ENCODE measurements around the gene ADCY5.
A peak's percentile ranks its signal among the peaks of the same experiment; 100 is the strongest.
"Not testable (repeated sequence)": the region's sequence is repeated elsewhere in the genome, so short reads cannot be mapped to it uniquely, and the experiment has no call there.

The ADCY5 gene

DNA sequence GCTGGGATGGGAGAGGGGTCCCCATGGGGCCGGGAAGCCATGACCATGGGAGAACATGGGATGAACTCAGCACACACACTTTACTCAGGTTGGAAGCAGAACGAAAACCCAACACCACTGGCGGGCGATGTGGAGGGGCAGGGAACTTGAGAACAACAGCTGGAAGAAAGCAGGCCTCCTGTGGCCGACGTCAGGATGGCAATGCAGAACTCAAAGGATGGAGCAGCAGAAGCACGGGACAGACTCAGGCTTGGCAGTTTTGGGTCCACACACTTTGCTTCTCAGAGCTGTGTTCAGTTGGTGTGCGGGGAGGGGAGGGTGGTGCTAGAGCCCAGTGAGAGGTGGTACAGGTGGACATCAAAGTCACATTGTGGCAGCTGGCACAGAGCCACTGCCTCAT is 166.4 kb downstream of the ADCY5 start:
- DNase-seq = no peak

DNA sequence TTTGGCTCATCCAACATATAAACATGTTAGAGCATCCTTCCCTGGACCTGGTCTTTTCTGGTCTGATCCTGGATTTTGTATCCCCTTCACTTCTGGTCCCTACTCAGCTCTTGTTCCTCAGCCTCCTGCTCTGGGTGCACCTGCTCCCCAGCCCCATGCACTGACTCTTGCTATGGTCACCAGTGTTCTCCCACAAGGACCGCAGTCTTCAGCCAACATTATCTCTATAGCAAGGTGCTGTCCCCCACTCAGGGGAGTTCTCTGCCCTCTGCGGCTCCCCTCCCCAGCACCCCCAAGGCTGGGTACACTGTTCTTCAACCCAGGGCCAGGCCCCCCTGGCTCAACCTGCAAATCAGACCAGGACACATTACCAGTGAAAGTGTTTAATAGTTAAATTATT is 167.0 kb downstream of the ADCY5 start:
- DNase-seq = no peak

DNA sequence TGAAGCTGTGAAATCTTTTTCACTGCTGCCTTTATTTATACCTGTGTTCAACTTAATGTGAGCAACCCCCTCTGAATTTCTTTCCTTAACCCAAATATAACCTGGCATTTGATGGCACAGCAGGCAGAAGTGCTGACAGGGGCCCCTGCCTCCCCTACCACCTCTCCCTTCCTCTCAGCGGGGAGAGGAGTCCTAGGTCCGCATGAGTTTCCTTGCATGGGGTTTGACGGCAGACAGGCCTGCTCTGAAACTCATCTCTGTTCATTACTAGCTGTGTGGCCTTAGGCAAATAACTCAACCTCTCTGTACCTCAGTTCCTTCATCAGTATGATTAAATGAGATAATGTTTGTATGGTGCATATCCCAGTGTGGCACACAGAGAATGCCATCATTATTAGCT is 167.5 kb downstream of the ADCY5 start:
- DNase-seq = no peak

DNA sequence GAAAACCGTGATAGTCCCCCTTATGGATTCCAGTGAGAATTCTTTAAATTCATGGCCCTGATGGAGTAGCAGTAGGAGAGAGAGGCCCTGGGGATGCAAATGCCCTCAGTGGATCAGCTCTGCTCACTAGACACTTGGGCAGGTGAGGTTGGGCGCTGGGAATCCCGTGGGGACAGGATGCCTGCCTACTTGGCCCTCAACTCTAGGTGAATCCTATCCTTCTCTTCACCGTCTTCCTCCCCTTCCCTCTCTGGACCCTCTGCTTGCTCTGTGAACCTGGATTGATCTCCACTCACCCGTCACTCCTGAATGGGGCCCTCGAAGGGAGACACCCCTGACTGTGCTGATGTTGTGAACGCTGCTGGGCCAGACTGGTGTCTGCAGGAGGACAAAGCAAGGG is 169.8 kb downstream of the ADCY5 start:
- no peak for DNase-seq

DNA sequence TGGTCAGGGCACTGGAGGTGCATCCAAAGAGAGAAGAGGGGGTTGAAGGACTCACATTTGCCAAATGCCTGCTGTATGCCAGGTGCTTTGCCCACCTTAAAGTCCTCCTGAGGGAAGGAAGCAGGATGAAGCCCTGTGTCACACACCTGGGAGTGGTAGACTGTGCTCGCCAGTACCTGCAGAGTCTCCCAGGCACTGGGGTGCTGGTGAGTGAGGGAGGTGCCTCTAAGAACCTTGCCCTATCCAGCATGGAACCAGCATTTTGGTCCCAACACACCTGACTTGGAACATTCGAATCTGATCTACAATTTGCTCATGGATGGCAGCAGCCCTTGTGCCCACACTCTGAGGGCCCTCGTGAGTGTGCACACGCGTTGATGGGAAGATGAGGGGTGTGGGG is 170.4 kb downstream of the ADCY5 start:
- DNase-seq = no peak

DNA sequence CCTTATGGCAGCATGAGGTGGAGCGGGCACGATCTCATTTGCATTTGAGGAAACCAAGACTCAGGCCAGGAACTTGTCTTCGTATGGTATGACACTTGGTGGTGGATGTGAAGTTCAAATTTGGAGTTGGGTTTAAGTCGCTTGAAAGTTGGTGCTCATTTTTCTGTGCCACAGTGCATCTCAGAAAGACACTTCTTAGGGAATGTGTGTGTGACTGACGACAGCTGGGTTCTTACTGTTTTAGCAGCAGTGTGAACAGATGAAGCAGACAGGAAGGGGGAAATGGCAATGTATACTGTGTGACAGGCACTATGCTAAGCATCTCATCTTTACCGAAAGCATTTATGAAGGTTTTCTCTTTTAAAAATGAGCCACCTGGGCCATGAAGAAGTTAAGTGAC is 171.8 kb downstream of the ADCY5 start:
- DNase-seq = no peak

DNA sequence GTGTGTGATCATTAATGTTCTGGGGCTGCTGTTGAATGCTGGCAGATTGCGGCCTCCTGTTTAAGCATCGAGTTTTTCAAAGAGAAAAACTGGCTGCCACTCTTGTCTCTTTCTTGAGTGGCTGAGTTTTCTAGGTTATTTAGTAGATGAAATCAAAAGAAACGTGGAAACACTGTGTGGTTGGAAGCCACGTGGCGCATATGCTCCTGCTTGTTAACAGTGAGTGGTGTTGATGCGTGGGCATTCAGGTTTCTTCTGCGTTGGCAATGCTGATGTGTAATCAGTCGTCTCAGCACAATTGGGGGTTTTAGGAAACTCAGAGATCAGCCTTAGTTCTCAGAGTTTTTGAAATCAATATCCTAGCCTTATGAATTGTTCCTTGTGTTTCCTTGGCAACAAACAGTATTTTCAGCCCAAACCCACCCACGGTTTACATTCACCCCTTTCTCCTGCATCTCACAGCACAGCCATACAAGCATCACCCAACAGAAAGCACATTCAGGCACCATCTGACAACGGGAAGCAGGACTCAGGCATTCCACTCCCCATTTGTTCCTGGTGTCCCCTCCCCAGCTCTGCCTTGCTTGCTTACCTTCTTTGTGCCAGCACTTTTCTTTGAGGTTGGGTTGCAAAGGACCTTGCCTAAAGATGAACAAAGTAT is 172.4 kb downstream of the ADCY5 start:
- no peak for DNase-seq

DNA sequence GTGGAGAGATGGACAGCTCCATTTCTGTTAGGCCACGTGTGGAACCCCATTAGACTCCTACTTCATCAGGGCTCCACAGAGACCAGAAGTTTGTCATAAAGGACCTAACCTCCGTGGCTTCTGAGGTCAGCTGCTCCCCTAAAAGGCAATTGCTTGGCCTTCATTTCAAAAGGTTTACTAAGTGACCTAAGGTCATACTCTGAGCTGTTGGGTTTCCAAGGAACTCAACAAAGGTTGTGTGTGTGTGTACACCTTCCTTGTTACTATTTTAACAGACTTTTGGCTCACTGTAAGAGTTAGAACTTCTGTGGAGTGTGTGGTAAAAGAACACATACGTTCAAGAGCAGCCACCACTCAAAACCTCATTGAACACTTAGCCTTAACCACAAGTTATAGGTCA is 173.2 kb downstream of the ADCY5 start:
- no peak for DNase-seq

DNA sequence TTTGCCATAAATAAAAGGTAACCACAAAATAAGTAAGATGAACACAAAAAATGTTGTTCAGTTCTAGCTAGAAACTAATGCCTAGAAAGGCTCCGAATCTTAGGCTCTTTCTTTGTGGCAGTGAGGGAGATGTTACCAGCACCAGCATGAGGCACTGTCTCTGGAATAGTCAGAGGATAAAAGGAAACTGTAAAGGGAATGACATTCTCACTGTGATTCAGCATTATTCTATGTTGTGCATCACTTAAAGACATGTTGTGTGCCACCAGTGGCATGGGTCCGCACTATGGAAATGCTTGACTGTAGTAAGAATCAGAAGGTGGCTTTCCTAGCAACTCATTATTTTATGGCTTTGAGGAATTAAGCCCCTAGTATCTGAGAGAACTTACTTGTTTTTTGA is 176.3 kb downstream of the ADCY5 start:
- no peak for DNase-seq

DNA sequence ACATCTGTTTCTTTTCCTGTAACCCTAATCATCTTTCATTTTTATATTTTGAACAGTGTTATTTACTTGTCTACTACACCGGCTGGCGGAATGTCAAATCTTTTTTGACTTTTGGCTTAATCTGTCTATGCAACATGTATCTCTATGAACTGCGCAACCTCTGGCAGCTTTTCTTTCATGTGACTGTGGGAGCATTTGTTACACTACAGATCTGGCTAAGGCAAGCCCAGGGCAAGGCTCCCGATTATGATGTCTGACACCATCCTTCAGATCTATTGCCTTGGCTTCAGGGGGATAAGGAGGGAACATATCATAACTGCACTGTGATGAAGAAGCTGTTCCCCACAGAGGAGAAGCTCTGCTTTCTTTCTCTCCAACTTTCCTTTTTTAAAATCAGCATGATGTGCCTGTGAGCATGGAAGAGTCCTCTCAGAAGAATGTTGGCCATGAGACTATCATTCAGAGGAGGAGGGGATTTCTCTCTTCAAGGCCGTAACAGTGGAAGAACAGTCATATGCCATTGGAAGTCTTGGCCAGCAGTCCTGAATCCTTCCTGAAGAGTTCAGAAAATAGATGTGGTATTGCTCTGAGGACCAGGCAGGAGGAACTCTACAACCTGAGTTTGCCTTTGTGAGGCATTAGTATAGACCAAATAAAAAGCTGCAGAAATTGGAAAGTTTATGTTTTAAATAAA is 177.3 kb downstream of the ADCY5 start:
- DNase-seq = no peak

DNA sequence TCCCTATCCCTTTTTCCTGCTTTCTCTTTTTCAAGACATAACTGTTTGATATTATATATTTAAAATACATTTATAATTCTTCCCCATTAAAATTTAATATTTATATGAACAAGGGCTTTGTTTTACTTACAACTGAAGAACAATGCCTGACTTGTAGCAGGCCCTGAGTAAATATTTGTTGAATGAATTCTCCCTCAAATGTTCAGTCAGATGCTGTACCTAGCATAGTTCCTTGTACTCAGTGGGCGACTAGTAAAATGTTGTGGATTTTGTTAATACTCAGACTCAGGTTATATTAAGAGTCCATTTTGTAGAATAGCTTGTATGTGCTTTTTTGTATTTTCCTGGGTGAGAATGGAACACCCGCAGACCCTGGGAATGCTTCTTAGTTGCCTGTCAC is 178.1 kb downstream of the ADCY5 start:
- no peak for DNase-seq

DNA sequence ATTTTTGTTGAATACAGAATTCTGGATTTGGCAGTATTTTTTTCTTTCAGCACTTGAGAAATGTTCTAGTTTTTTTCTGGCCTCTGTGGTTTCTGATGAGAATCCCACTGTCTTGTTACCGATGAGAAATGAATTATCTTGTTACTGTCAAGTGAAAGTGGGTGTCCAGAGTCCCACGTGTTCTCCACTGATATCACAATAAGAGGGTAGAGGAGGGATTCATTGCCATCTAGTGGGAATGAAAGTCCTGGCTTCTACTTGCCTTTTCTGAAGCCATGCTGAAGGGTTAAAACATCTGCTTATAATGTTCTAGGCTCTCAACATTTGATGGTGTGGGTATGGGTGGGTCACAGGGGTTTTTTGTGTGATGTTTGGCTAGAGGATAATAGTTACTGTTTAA is 181.1 kb downstream of the ADCY5 start:
- no peak for DNase-seq

DNA sequence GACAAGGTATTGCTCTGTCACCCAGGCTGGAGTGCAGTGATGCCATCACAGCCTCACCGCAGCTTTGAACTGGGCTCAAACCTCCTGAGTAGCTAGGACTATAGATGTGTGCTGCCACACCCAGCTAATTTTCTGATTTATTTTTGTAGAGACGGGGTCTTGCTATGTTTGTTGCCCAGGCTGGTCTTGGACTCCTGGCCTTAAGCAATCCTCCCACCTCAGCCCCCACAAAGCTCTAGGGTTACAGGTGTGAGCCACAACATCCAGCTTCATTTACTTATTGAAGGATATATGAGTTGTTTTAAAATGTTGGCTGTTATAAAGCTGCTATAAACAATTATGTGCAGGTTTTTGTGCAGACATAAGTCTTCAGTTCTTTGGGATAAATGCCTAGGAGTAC is 184.9 kb downstream of the ADCY5 start:
- DNase-seq = no peak

DNA sequence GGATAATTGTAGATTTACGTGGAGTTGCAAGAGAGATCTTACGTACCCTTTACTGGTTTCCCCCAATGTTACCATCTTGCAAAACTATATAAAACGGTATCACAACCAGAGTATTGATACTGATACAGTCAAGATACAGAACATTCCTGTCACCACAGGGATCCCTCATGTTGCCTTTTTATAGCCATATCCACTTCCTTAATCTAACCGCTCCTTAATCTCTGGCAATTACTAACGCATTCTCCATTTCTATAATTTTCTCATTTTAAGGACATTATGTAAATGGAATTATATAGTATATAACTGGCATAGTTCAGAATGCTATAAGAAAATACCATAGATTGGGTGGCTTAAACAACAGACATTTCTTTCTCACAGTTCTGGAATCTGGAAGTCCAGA is 186.0 kb downstream of the ADCY5 start:
- no peak for DNase-seq

DNA sequence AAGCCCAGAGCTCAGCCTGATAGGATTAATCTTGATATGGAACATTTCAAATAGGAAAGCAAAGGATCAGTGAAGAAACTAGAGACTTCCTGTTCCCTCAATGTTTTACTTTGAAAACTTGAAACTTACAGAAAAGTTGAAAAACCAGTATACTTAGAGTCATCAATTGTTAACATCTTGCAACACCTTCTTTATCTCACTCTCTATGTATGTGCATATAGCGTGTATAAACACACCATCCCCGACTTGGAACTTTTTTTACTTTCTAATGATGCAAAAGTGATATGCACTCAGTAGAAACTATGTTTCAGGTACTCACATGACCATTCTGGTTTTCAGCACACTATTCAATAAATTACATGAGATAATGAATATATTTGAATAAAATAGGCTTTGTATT is 186.7 kb downstream of the ADCY5 start:
- DNase-seq = no peak

DNA sequence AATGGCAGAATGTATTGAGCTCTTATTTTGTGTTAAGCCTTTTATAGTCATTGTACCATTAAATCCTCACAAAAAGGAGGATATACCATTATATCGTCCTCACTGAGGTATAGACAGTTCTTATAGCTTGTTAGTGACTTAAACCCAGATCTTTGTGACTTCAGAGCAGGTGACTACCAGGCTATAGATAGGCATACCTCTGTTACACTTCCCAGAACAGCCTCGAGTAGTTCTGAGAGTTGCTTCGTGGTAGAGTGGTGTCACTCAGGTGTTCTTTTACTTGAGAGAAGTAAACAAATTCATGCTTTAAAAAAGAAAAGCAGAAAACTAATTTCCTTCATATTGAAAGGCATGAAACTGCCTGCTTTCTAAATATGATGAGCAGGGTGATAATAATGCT is 187.2 kb downstream of the ADCY5 start:
- DNase-seq = no peak

DNA sequence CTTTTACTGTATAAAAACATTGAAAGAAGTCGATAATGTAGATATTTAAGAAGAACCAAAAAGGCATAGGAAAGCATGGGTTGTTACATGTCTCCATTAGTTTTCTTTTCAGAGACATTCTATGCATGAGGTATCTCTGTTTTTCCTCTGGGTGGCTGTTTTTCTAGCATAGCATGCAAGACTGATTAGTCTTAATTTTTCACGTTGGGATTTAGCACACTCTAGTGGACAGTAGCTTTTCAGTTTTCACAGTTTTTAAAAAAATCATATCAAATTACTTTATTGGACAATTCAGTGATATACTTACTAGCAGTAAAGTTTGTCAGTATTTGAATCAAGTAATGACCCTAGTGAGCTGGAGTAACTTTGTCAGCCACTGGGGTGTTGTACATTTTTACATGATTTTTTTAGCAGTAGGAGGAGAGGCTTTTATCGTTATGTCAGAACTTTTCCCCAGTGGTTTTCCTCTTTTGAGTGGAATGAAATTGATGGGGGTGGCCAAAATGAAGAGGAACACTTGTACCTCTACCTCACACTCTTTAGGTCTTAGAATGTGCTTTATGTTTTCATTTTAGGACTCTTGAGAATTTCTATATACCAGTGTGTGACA is 190.0 kb downstream of the ADCY5 start:
- DNase-seq = peak; percentile 22 to 77

DNA sequence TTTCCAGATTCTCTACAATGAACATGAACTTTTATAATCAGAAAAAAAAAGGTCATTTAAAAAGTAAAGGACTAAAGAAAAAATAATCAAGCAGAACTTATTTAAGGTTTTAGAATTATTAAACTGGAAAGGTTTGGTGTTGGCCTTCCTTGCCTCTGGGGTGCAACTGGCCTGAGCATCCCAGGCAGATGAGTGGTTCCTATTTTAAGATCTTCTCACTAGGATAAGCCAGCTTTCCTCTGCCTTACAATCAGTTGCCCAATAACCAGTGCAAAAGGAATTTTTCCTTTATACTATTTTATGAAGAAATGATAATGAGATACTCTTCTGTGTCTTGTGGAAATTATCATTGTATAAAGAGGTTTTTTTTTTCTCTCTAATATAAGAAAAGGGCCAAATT is 190.5 kb downstream of the ADCY5 start:
- no peak for DNase-seq

DNA sequence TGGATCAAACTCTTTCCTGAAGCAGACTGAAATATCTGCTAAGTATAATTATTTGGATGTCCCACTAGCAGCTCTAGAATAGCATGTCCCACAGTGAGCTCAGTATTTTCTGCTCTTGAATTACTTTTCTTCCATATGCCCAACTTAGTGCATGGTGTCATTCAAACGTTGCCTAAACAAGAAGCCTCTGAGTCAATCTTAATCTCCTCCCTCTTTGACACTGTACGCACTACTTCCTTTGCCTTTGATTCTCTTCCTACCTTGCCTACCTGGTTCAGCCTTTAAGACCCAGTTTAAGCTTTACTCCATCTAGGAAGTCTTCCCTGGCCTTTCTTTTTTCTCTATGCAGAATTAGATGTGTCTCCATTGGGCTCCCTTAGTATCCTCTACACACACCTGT is 192.6 kb downstream of the ADCY5 start:
- DNase-seq = no peak

DNA sequence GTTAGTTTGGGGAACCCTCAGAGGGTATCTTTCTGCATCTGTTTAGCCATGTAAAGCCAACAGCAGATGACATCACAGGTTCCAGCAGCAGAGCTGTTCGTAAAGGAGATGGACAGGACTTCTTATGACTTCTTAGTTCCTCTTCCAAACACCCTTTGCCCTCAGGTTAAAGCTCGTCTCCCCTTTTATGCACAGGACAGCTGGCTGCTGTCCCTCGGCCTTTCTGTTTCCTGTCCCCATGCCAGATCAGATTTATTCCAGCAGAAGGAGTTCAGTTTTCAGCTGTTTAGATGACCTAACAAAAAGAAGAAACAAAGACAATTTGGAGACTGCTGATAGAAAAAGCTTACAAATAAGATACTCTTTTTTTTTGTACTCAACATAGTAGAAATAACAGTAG is 202.0 kb downstream of the ADCY5 start:
- no peak for DNase-seq

DNA sequence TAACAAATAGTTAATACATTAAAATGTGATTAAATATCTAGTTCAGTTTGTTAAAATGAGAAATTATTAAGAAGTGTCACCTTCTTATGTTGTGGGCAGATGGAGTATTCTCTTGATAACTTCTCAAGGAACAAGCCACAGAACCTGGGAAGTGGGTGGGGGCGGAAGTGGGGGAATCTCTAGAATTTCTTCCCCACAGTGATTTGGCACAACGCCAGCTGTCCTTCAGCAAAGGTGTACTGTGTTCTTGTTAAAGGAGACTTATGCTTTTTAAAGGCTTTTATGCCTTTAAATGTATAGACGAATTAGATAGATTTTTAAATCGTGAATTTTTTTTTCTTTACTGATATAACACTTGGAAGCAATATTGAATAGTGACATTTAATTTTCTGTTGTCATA is 204.8 kb downstream of the ADCY5 start:
- DNase-seq = no peak

DNA sequence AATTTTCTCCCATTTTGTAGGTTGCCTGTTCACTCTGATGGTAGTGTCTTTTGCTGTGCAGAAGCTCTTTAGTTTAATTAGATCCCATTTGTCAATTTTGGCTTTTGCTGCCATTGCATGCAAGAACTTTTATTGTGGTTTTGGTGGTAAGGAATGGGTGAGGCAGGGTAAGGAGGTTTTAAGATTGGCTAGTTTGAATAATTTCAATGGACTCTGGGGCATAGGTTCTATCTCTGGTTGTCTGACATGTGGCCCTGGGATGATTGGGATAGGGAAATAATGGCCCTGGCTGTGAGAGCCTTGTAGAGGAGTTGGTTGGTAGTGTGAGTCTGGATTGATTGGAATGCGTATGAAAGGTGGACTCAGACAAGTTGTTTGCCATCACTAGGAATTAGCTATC is 209.1 kb downstream of the ADCY5 start:
- no peak for DNase-seq

DNA sequence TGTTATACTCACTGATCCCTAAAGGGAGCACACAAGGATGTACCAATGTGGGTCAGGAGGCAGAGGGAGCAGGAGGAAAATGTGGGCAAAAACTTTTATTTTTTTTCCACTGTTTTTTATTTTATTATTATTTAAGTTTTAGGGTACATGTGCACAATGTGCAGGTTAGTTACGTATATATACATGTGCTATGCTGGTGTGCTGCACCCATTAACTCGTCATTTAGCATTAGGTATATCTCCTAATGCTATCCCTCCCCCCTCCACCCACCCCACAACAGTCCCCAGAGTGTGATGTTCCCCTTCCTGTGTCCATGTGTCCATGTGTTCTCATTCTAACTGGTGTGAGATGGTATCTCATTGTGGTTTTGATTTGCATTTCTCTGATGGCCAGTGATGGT is 209.7 kb downstream of the ADCY5 start:
- not testable (repeated sequence) for DNase-seq

DNA sequence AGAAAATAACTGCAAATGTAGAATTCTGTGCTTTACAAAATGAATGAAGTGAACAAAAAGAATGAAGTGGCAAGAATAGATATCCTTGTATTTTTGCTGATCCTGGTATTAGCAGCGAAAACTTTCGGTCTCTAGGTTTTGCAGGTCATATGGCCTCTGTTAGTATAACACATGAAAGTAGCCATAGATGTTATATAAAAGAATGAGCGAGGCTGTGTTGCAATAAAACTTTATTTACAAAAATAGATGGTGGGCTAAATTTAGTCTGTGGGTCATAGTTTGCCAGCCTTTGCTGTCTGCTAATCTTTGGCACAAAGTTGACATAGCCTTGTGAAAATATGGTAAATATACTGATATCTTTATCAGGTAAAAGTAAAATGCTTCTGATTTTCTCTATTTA is 212.0 kb downstream of the ADCY5 start:
- no peak for DNase-seq

All from SW 1271 (cell line).